ENCODE results near the gene SBF2.

SBF2 gene

DNA sequence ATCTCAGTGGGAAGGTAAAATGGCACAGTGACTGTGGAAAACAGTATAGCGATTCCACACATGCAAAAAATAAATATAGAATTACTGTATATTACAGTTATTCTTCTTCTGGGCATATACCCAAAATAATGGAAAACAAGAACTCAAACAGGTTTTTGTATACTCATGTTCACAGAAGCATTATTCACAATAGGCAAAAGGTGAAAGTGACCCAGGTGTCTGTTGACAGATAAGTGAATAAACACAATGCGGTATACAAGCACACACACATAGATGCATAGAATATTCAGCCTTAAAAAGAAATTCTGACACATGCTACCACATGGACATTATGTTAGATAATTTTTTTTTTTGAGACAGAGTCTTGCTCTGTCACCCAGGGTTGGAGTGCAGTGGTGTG is 397.1 kb downstream of the SBF2 start:
- ChIA-PET CTCF (interaction anchor here (0.7 kb wide), 1 partner anchor 145 kb away, joined by 5 read pairs; no protein-coding TSS in a partner anchor), POLR2A (ENCODE audit: low non-redundant PET) (no interaction called here)
- TF ChIP-seq, protein P1, sequence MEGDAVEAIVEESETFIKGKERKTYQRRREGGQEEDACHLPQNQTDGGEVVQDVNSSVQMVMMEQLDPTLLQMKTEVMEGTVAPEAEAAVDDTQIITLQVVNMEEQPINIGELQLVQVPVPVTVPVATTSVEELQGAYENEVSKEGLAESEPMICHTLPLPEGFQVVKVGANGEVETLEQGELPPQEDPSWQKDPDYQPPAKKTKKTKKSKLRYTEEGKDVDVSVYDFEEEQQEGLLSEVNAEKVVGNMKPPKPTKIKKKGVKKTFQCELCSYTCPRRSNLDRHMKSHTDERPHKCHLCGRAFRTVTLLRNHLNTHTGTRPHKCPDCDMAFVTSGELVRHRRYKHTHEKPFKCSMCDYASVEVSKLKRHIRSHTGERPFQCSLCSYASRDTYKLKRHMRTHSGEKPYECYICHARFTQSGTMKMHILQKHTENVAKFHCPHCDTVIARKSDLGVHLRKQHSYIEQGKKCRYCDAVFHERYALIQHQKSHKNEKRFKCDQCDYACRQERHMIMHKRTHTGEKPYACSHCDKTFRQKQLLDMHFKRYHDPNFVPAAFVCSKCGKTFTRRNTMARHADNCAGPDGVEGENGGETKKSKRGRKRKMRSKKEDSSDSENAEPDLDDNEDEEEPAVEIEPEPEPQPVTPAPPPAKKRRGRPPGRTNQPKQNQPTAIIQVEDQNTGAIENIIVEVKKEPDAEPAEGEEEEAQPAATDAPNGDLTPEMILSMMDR (conservative IDR thresholded peaks at IDR 0.05; ENCODE audit: low read depth): no peak
- no peak for DNase-seq (ENCODE audit: low spot score)
- H3K27ac ChIP-seq: no peak overlapping the region

DNA sequence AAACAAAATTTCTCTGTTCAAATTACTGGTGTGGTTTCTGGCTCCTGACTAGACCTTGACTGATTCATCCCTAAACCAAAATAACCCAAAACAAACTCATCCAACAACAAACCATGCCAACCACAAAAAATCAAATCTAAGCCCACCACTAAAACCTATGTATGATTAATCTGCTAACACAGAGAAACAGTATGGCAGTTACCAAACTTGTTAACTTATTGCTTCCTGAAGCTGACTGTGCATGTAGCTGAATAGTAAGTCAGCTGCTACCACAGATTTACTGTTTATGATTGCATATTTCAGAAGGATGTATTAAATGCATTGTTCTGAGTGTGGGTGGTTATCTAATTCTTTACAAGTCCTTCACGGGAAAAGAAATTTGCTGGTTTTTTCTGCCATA is 399.0 kb downstream of the SBF2 start:
- H3K27ac ChIP-seq: no peak overlapping the region
- ChIA-PET POLR2A (ENCODE audit: low non-redundant PET) (no interaction called here), CTCF (no interaction called here)
- TF ChIP-seq, protein P1 (conservative IDR thresholded peaks at IDR 0.05; ENCODE audit: low read depth): no peak
- DNase-seq (ENCODE audit: low spot score): no peak

DNA sequence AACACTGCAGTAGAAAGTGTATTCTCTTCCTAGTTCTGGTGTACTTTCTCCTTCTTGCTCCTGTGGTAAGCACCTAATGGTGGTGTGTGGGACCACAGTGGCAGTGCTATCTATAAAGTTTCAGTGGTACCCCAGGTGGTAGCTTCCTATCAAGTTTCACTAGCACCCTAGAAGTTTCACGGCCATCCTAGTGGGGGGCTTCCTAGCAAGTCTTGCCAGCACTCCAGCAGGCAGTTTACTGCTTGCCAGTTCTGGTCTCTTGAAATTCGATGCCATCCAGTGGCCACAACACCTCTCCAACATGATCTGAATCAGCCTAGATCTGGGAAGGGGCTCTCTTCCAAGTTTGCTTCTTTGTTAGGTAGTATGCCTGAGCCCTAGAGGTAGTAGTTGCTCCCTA is 400.5 kb downstream of the SBF2 start:
- DNase-seq (ENCODE audit: low spot score): no peak
- H3K27ac ChIP-seq: no peak overlapping the region
- POLR2A ChIA-PET (ENCODE audit: low non-redundant PET): no interaction called here
- TF ChIP-seq, protein P1 (conservative IDR thresholded peaks at IDR 0.05; ENCODE audit: low read depth): no peak
- CTCF ChIA-PET: no interaction called here

DNA sequence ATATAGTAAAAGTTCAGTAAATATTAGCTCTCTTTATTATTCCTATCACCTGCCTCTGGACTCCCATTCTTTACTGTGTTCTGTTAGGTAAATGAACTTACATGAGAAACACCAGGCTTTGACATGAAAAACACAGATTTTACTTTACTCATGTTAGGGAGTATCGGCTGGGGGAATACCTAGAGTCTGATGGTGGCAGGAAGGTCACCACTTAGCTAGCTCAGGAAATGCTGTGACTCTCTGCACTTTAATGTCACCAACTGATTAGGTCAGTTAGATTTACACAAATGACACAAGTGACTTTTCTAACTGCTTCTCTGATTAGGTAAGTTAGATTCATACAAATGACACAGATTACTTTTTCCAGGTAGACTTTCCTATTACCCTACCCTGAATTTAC is 405.1 kb downstream of the SBF2 start:
- TF ChIP-seq, protein P1 (conservative IDR thresholded peaks at IDR 0.05; ENCODE audit: low read depth): no peak
- ChIA-PET POLR2A (ENCODE audit: low non-redundant PET) (no interaction called here), CTCF (interaction anchor here (0.7 kb wide), 1 partner anchor 130 kb away, joined by 3 read pairs; no protein-coding TSS in a partner anchor)

DNA sequence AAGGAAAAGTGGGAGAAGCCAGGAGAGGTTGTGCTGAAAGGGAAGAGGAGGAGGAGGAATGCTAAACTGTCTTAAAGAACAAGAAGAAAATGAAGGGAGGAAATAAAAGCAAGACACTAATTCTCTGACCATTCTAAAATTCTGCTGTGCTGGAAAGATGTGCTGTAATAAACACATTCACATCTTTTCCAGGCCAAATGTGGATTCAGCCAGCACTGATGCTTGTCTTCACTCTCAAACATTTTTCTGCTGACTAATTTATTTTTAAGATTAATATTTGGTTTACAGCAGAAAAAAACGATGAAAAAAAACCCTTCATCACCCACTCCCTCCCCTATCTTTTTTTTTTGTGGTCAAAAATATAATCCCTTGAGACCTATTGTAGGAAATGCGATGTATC is 406.5 kb downstream of the SBF2 start:
- DNase-seq (ENCODE audit: low spot score): no peak
- TF ChIP-seq, protein P1 (conservative IDR thresholded peaks at IDR 0.05; ENCODE audit: low read depth): no peak
- ChIA-PET POLR2A (ENCODE audit: low non-redundant PET) (no interaction called here), CTCF (interaction anchor here (0.7 kb wide), 1 partner anchor 68 kb away, joined by 5 read pairs; no protein-coding TSS in a partner anchor)
- H3K27ac ChIP-seq: no peak overlapping the region

More for the DNA sequence above, 405.1 kb downstream of the SBF2 start:
- H3K27ac ChIP-seq: no peak overlapping the region
- no peak for DNase-seq (ENCODE audit: low spot score)

DNA sequence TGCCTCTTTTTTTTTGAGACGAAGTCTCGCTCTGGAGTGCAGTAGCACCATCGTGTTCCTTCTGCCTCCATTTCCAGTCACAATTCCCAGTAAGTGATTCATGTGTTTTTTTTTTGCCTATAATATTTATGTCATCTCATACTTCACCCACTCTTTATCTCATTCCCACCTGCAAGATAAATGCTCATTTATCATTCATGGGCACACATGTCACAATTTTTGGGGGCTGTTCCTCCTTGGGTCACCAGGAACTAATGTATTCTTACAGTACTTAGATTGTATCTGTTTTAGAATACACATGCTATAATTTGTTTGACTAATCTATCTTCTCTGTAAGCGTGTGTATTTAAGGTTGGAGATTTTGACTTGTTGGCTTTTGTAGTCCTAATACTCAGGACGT is 407.4 kb downstream of the SBF2 start:
- H3K27ac ChIP-seq: no peak overlapping the region
- POLR2A ChIA-PET (ENCODE audit: low non-redundant PET): no interaction called here
- TF ChIP-seq, protein P1 (conservative IDR thresholded peaks at IDR 0.05; ENCODE audit: low read depth): no peak
- CTCF ChIA-PET: interaction anchor here (0.5 to 0.7 kb wide), 2 partner anchors 131 to 1921 kb away, joined by 3 read pairs; no protein-coding TSS in a partner anchor
- no peak for DNase-seq (ENCODE audit: low spot score)

DNA sequence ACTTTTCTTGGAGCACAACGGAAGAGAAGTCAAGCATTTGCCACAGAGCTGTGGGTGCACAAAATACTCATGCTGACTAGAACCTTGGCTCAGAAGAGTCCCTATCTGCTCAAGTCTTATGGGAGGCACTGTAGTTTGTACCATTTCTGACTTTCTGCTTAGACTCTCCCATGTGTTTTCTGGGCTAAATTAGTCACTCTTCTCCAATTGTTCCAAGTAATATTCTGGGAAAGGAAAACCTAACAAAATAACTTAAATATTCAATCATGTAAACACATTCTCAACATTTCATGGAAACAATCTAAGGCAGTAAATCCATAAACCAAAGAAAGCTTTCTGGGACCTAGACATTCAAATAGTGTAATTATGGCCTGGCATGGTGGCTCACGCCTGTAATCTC is 409.4 kb downstream of the SBF2 start:
- no peak overlapping the region for H3K27ac ChIP-seq
- TF ChIP-seq, protein P1 (conservative IDR thresholded peaks at IDR 0.05; ENCODE audit: low read depth): no peak
- DNase-seq (ENCODE audit: low spot score): no peak
- CTCF ChIA-PET: no interaction called here
- POLR2A ChIA-PET (ENCODE audit: low non-redundant PET): no interaction called here
